ENCODE data around the gene CATSPERE.

The CATSPERE gene

GRCh38 chr1:244448279-244449036, 12.6 kb upstream of the CATSPERE start:
- Histone ChIP-seq H3K9ac (ENCODE audit: low read length) (no peak overlapping the region), H3K4me3 (ENCODE audit: low read length) (no peak overlapping the region), H3K4me1 (ENCODE audit: low read length) (peaks cover 19% of the 10 kb centered on the region), H3K4me2 (ENCODE audit: low read depth, low read length) (no peak overlapping the region), H3K27me3 (replicated peaks; ENCODE audit: insufficient read depth, low read length) (no peaks in the 10 kb centered on the region), H3K9me2 (replicated peaks; ENCODE audit: insufficient read depth, low read length) (no peaks in the 10 kb centered on the region), H3K79me2 (ENCODE audit: low read length) (peaks cover 79% of the 10 kb centered on the region), H3K27ac (ENCODE audit: low read length) (no peak overlapping the region), H3F3A (ENCODE audit: insufficient read depth, low read length) (peaks cover 16% of the 10 kb centered on the region), H2AFZ (ENCODE audit: low read length) (no peak overlapping the region), H3K36me3 (replicated peaks; ENCODE audit: insufficient read depth, low read length) (peaks cover 9% of the 10 kb centered on the region), H3K9me3 (replicated peaks; ENCODE audit: insufficient read depth, low read length) (no peaks in the 10 kb centered on the region), H4K20me1 (ENCODE audit: insufficient read depth, low read length) (peaks cover 20% of the 10 kb centered on the region; the same call in 1 of the 2 replicates)
- no peak for DNase-seq
- TF ChIP-seq EZH2 (optimal IDR thresholded peaks at IDR 0.05; ENCODE audit: low read depth, low read length), result no peak
- no peak for TF ChIP-seq CTCF (IDR thresholded peaks at IDR 0.05; ENCODE audit: low read length)
- TF ChIP-seq EZH2phosphoT487 (IDR thresholded peaks at IDR 0.05; ENCODE audit: low read length), result no peak

- H3K27ac ChIP-seq (ENCODE audit: low read length), result peak overlapping the region; percentile 95; the same call in 1 of the 2 replicates
- H3K36me3 ChIP-seq (replicated peaks; ENCODE audit: insufficient read depth, low read length), result peaks cover 9% of the 10 kb centered on the region; the same call in 1 of the 2 replicates
Observed at GRCh38 chr1:244449936-244450508, 11.1 kb upstream of the CATSPERE start.

More at GRCh38 chr1:244449936-244450508, 11.1 kb upstream of the CATSPERE start:
- Histone ChIP-seq H3K79me2 (ENCODE audit: low read length) (peaks cover 66% of the 10 kb centered on the region), H3K4me2 (ENCODE audit: low read depth, low read length) (peak overlapping the region; percentile 91), H3K9me2 (replicated peaks; ENCODE audit: insufficient read depth, low read length) (no peaks in the 10 kb centered on the region), H3K4me1 (ENCODE audit: low read length) (peaks cover 19% of the 10 kb centered on the region), H3K27me3 (replicated peaks; ENCODE audit: insufficient read depth, low read length) (no peaks in the 10 kb centered on the region), H3K9ac (ENCODE audit: low read length) (peak overlapping the region; percentile 96; the same call in 1 of the 2 replicates), H2AFZ (ENCODE audit: low read length) (no peak overlapping the region), H3F3A (ENCODE audit: insufficient read depth, low read length) (peaks cover 16% of the 10 kb centered on the region), H4K20me1 (ENCODE audit: insufficient read depth, low read length) (0 out of 2 replicates have a peak, but pooled peaks cover 15% of the 10 kb centered on the region), H3K9me3 (replicated peaks; ENCODE audit: insufficient read depth, low read length) (no peaks in the 10 kb centered on the region), H3K4me3 (ENCODE audit: low read length) (peak overlapping the region; percentile 96)
- TF ChIP-seq EZH2 (optimal IDR thresholded peaks at IDR 0.05; ENCODE audit: low read depth, low read length) (no peak), CTCF (IDR thresholded peaks at IDR 0.05; ENCODE audit: low read length) (no peak), EZH2phosphoT487 (IDR thresholded peaks at IDR 0.05; ENCODE audit: low read length) (no peak)
- no peak for DNase-seq

Measured in MM.1S (cell line).